Activated CD8-positive, alpha-beta T cell treated with anti-CD3 and anti-CD28 coated beads for 36 hours (primary cell): Measurements from ENCODE around the gene GALNTL6. TPM values are rescaled to one million over a fixed set of nuclear protein-coding genes. Genes with fewer than 3 reads are reported as not detected.

ENCODE experiments used
- ATAC-seq: fragments of 200-7000 bp; cut with Tn5 transposase; one replicate; pipeline ENCODE4 v1.10.0; 2021; ENCODE audit warnings: mild to moderate bottlenecking, moderate library complexity
- CTCF ChIA-PET: fragments of 350-600 bp; sonication (Branson Sonifier 250); formaldehyde crosslinking; loops from one replicate; lab custom pipeline; 2021; ENCODE audit warnings: antibody characterized with exemption; lab: Charles Lee
- POLR2A ChIA-PET: fragments of 350-600 bp; sonication (Branson Sonifier 250); formaldehyde crosslinking; loops from one replicate; lab custom pipeline; 2021; ENCODE audit warnings: antibody characterized with exemption; lab: Charles Lee
- DNase-seq: peaks from one replicate; pipeline ENCODE4 v3.0.0-alpha.2; 2020
- H3K27ac Mint-ChIP-seq: one replicate; pipeline ENCODE4 v1.8.0; 2021; ENCODE audit warnings: mild to moderate bottlenecking, mixed read lengths
- H3K27me3 Mint-ChIP-seq: one replicate; pipeline ENCODE4 v1.8.0; 2021; ENCODE audit warnings: mixed read lengths
- H3K36me3 Mint-ChIP-seq: one replicate; pipeline ENCODE4 v1.8.0; 2021; ENCODE audit warnings: low read depth, mixed read lengths
- H3K4me1 Mint-ChIP-seq: one replicate; pipeline ENCODE4 v1.8.0; 2021; ENCODE audit warnings: low read depth, mixed read lengths
- H3K4me3 Mint-ChIP-seq: one replicate; pipeline ENCODE4 v1.8.0; 2021; ENCODE audit warnings: mild to moderate bottlenecking, moderate library complexity, mixed read lengths
- H3K9me3 Mint-ChIP-seq: one replicate; pipeline ENCODE4 v1.8.0; 2021; ENCODE audit warnings: mixed read lengths
- intact Hi-C: fragments of 100-400 bp; cut with micrococcal nuclease; formaldehyde crosslinking; loops from one replicate; pipeline ENCODE4 v1.10.0; 2022
- total RNA-seq, 2 experiments: library from RNA; stranded (reverse); gene quantifications; one replicate each; pipeline ENCODE4 v1.2.3, GENCODE V29; 2021
- TF ChIP-seq, protein P1 (sequence below): fragments of 200-600 bp; IDR thresholded peaks from one replicate; pipeline ENCODE4 v1.8.0; 2022; ENCODE audit warnings: antibody characterized with exemption, mild to moderate bottlenecking

Gene GALNTL6
- total RNA-seq, 2 experiments from 2014 or later = not detected

DNA sequence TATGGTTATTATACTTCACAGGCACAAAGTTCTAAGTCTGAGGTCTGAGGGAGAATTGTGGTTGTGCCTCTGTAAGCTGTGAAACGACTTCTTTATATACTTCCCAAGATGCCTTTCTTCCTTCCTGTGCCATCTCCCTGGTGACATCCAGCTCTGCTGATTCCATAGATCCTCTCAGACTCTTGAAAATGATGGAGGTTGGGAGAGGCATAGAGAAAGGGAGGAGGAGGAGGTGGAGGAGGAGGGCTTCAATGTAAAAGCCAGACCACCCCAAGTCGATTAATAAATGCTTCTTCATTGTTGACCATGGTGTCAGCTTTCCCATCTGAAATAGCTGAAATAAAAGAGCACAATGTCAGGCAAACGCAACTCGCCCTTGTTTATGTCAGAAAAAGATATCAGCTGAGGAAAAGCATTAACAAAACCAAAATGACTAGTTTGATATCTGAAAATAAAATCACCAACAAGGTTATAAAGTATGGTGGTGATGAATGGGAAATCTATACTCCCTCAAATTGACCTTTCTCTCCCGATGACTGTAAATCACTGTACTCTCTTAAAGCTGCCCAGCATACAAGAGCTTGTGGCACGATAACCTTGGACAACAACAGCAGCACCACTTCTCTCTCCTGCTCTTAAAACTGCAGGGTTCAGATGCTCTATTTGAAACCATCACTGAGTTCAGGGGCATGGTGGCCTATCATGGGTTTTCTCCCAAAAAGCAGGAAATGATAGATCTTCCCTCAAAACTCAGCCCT is 1125.0 kb downstream of the GALNTL6 start:
- H3K9me3 Mint-ChIP-seq = no peaks in the 10 kb centered on the region
- no peak overlapping the region for H3K27ac Mint-ChIP-seq
- no peak overlapping the region for H3K4me3 Mint-ChIP-seq
- ChIA-PET POLR2A (no interaction called here), CTCF (no interaction called here)
- intact Hi-C loops = no loop called here
- peaks cover 2% of the 10 kb centered on the region for H3K27me3 Mint-ChIP-seq
- DNase-seq (no peak), ATAC-seq (no peak)
- H3K4me1 Mint-ChIP-seq = no peaks in the 10 kb centered on the region
- H3K36me3 Mint-ChIP-seq = no peaks in the 10 kb centered on the region
- TF ChIP-seq, protein P1, sequence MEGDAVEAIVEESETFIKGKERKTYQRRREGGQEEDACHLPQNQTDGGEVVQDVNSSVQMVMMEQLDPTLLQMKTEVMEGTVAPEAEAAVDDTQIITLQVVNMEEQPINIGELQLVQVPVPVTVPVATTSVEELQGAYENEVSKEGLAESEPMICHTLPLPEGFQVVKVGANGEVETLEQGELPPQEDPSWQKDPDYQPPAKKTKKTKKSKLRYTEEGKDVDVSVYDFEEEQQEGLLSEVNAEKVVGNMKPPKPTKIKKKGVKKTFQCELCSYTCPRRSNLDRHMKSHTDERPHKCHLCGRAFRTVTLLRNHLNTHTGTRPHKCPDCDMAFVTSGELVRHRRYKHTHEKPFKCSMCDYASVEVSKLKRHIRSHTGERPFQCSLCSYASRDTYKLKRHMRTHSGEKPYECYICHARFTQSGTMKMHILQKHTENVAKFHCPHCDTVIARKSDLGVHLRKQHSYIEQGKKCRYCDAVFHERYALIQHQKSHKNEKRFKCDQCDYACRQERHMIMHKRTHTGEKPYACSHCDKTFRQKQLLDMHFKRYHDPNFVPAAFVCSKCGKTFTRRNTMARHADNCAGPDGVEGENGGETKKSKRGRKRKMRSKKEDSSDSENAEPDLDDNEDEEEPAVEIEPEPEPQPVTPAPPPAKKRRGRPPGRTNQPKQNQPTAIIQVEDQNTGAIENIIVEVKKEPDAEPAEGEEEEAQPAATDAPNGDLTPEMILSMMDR = no peak

DNA sequence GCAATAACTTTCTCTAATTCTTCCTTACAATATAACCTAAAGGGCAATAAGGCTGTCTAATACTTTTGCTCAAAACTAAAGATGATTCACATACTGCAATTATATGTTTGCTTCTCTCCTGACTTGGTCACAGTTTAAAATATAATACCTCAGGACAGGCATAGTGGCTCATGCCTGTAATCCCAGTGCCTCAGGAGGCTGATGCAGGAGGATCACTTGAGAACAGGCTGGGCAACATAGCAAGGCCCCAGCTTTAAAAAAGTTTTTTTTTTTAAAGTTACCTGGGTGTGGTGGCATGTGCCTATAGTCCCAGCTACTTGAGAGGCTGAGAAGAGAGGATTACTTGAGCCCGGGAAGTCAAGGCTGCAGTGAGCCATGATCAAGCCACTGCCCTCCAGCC is 1125.7 kb downstream of the GALNTL6 start:
- no peak for DNase-seq
- no peak overlapping the region for H3K27ac Mint-ChIP-seq
- TF ChIP-seq, protein P1 = no peak
- intact Hi-C loops = no loop called here
- H3K9me3 Mint-ChIP-seq = no peaks in the 10 kb centered on the region
- H3K27me3 Mint-ChIP-seq = peaks cover 4% of the 10 kb centered on the region
- no peak overlapping the region for H3K4me3 Mint-ChIP-seq
- CTCF ChIA-PET = no interaction called here
- no peak for ATAC-seq
- H3K4me1 Mint-ChIP-seq = no peaks in the 10 kb centered on the region
- H3K36me3 Mint-ChIP-seq = no peaks in the 10 kb centered on the region
- POLR2A ChIA-PET = no interaction called here

DNA sequence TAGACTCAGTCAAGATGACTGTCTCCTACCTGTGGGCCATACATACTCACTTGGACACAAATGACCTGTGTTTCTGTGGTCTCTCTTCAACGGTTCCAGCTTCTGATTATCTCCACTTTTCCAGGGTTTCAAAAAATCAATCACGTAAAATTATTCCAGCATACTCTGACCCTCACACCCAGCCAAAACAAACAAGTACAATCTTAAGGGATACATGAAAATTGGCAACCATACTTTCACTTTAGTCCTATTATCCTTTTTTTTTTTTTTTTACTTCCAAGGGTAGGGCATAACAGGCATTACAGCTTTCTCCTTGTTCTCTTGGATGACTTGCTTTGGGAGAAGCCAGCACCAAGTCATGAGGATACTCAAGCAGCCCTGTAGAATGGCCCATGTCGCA is 1129.6 kb downstream of the GALNTL6 start:
- H3K4me3 Mint-ChIP-seq = no peak overlapping the region

DNA sequence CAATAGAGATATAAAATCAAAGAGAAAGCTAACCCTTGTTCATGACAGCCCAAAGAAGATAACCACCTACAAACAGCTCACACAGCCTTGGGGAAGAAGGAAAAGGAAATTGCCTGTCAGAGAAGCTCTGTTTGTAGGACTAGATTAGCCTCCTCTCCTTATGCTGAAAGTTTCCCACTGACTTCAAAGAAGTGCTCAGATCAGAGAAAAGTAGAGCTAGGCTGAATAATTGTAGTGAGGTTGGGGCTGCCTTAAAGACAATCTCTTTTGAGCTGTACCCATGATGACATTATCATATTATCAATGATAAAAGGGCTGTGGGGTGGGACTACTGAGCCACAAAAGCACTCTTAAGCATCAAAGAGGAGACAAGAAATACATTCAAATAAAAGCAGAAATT is 1132.4 kb downstream of the GALNTL6 start:
- DNase-seq (no peak), ATAC-seq (no peak)
- Mint-ChIP-seq H3K4me3 (no peak overlapping the region), H3K27ac (no peak overlapping the region), H3K4me1 (no peaks in the 10 kb centered on the region), H3K9me3 (no peaks in the 10 kb centered on the region), H3K36me3 (no peaks in the 10 kb centered on the region), H3K27me3 (peaks cover 5% of the 10 kb centered on the region)
- TF ChIP-seq, protein P1 = no peak
- ChIA-PET POLR2A (no interaction called here), CTCF (no interaction called here)
- intact Hi-C loops = no loop called here

More for the DNA sequence above, 1129.6 kb downstream of the GALNTL6 start:
- Mint-ChIP-seq H3K9me3 (no peaks in the 10 kb centered on the region), H3K36me3 (no peaks in the 10 kb centered on the region), H3K27ac (no peak overlapping the region), H3K27me3 (peaks cover 5% of the 10 kb centered on the region), H3K4me1 (no peaks in the 10 kb centered on the region)
- ChIA-PET POLR2A (no interaction called here), CTCF (no interaction called here)
- TF ChIP-seq, protein P1 = no peak
- no peak for DNase-seq
- no peak for ATAC-seq
- intact Hi-C loops = no loop called here

DNA sequence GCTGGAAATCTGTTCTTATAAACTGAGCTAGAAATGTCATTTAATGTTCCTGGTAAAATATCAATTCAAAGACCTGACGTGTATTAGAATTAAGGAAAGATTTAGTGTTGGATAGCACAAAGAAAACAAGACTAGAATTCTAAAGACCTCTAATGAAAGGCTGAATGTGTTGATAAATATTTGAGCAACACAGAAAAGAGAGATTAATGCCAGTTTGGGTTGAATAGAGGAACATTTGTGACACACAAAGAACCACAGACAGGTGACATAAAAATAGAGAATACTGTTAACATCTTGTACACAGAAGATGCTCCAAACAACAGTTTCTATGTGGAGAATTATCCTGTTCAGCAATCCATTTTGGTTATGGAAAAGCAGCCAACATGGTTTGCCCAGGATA is 1133.3 kb downstream of the GALNTL6 start:
- Mint-ChIP-seq H3K27ac (no peak overlapping the region), H3K27me3 (peaks cover 4% of the 10 kb centered on the region), H3K9me3 (no peaks in the 10 kb centered on the region), H3K4me1 (no peaks in the 10 kb centered on the region), H3K4me3 (no peak overlapping the region), H3K36me3 (no peaks in the 10 kb centered on the region)
- intact Hi-C loops = no loop called here
- no peak for DNase-seq
- ChIA-PET POLR2A (no interaction called here), CTCF (no interaction called here)
- TF ChIP-seq, protein P1 = no peak
- no peak for ATAC-seq
